Posterior vena cava (tissue), 2 donors: ENCODE data around the gene SLC22A15. TPM values are rescaled to one million over a fixed set of nuclear protein-coding genes. Genes with fewer than 3 reads are reported as not detected.
"Not testable (repeated sequence)": the region's sequence is repeated elsewhere in the genome, so short reads cannot be mapped to it uniquely, and the experiment has no call there.

Source experiments
- DNase-seq: peaks from one replicate; pipeline ENCODE4 v3.0.0-alpha.2; 2020; ENCODE audit warnings: low spot score
- intact Hi-C, 2 donors: fragments of 100-400 bp; cut with DNase I; formaldehyde crosslinking; loops; one replicate each; pipeline versions ENCODE4 v1.14.1 to v1.14.2; 2022 to 2023
- total RNA-seq, 2 donors: library from RNA; stranded (reverse); fragmentation: NEBNext Ultra II Directional; extraction: Animal tissue kit (Norgen Biotek cat#: 25700); gene quantifications; one replicate each; pipeline ENCODE4 v1.2.1, GENCODE V29; 2021
- donor health status: DM: yes; HTN: yes; CAD: no.
- donor health status: DM: yes; HTN: yes; CAD: no.

Gene SLC22A15
- total RNA-seq, 2 donors from 2014 or later: 3.1 to 6.1 TPM

GRCh38 chr1:115978292-115978941 lies 2.1 kb downstream of the SLC22A15 start:
- intact Hi-C loops: no loop called here
- no peak for DNase-seq

DNA sequence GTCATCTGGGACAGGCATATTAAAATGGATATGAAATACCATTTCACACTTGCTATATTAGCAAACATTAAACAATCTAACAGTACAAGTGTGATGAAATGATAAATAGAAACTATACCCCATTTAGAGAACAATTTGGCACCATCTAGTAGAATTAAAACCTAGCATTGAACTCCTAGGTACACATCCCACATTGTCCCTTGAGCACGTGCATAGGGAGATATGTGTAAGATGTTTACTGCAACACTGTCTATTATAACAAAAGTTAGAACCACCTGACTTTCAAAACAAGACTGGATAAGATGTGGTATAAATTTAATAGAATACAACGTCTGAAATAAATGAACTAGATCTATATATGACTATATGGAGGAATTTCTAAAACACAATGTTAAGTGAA lies 3.8 kb downstream of the SLC22A15 start:
- intact Hi-C loops: no loop called here
- DNase-seq: no peak

DNA sequence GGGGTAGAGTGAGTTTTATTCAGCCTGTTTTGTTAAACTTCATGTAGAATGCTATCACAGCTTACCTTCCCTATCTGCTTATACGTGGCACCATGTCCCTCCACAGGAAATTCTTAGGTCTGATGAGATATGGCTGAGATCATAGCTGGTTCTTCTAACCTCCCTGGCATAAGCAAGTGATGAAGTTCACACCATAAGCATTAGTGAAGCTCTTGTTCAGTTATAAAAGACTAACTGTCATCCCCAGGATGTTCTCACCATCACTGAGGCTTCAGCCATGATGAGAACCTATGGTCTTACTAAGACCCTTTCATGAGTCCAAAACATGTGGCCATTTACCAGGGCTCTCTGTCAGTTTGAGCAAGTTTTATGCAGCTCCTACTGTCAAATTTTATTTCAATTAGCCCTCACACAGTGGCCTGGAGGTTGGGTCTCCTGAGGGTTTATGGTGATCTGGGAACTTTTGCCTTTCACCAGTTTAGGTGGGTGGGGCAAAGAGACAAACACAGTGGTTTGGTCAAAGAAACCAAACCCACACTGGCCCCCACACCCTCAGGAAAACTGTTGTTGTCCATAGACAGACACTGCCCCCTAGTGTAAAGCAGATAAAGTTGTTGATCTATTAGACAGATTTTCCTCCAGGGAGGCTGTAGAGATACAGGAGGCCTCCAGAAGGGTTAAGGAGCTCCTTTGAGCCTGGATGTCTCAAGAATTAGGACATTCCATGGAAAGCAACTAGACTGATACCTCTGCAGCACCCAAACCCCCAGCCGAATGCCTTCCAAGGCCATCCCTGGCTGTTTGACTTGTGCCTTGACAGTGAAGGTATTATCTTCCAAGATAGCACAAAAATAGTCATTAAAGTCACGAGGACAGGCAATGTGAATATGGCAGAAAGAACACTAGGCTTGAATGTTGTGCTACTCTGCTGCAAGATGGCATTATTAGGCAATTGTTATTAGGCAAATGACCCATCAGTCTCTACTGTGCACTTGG lies 5.0 kb downstream of the SLC22A15 start:
- DNase-seq: no peak
- intact Hi-C loops: no loop called here

DNA sequence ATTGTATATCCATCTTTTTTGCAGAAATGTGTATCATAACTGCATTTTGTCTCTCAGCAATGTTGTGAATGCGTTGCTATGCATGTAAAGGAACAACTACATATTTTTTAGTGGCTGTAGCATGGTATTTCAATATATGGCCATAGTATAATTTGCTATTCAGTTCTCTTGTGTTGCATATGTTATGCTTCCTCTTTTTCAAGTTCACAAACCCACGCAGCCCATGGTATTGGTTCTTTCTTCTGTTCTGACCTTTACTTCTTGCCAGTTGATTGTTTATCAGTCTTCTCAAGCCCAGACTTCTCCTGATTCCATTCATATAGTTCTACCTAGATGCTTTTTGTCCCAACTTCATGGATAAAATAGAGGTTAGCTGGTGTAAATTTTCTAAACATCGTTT lies 6.1 kb downstream of the SLC22A15 start:
- DNase-seq: no peak
- intact Hi-C loops: loop anchor here in 1 of 2 donors (1.0 kb wide), 1 partner anchor 40 kb away; no protein-coding TSS in a partner anchor

GRCh38 chr1:115983584-115983983 lies 7.3 kb downstream of the SLC22A15 start:
- DNase-seq: no peak
- intact Hi-C loops: no loop called here

DNA sequence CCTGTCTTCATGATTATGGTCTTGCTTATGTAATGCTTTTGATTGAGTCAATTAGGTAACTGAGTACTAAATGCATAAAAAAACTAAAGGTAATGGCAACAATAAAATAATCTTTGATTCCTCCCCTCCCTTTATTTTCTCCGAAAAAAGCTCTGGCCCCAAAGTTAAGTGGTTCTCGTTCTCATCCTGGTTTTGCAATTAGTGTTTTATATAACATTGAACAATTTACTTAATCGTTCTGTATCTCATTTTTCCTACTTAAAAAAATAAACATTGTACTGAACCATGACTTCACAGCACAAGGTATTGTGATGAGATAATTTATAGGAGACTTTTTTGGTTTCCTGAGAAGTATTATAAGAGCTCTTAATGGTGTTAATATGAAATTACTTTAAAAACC lies 11.3 kb downstream of the SLC22A15 start:
- intact Hi-C loops: no loop called here
- DNase-seq: no peak

GRCh38 chr1:115988953-115989352 lies 12.6 kb downstream of the SLC22A15 start:
- intact Hi-C loops: no loop called here
- no peak for DNase-seq

DNA sequence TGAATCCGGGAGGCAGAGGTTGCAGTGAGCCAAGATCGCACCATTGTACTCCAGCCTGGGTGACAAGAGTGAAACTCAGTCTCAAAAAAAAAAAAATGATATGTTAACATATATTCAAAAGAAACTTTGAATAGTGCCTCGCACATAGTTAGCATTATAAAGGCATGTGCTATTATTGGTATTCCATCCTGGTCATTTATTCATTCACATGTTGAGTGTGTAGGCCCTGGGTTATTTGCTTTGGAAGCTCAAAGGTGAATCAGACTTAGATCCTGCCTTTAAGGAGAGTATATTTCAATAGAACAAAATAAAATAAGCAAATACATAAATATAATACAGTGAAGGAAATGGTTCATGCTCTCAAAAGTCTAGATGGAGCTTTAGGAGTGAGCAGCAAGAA lies 13.4 kb downstream of the SLC22A15 start:
- DNase-seq: no peak
- intact Hi-C loops: no loop called here

DNA sequence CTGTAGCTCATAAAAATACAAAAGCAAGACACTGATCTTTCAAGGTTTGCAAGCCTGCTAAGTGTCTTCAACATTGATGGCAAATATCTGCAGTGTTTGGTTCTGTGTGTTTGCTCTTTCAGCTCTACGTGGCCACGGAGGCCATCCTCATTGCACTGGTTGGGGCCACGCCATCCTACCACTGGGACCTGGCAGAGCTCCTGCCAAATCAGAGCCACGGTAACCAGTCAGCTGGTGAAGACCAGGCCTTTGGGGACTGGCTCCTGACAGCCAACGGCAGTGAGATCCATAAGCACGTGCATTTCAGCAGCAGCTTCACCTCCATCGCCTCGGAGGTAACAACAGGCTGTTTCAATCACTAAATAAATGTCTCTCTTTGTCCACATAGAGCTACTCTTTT lies 15.6 kb downstream of the SLC22A15 start:
- DNase-seq: no peak
- intact Hi-C loops: no loop called here

DNA sequence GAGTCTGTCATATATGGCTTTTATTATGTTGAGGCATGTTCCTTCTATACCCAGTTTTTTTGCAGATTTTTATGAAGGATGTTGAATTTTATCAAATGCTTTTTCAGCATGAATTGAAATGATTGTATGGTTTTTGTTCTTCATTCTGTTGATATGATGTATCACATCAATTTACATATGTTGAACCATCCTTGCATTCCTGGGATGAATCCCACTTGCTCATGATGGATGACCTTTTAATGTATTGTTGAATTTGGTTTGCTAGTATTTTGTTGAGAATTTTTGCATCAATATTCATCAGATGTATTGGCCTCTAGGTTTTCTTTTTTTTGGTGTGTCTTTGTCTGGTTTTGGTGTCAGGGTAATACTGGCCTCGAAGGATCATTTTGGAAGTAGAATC lies 21.6 kb downstream of the SLC22A15 start:
- intact Hi-C loops, DNase-seq: not testable (repeated sequence)

DNA sequence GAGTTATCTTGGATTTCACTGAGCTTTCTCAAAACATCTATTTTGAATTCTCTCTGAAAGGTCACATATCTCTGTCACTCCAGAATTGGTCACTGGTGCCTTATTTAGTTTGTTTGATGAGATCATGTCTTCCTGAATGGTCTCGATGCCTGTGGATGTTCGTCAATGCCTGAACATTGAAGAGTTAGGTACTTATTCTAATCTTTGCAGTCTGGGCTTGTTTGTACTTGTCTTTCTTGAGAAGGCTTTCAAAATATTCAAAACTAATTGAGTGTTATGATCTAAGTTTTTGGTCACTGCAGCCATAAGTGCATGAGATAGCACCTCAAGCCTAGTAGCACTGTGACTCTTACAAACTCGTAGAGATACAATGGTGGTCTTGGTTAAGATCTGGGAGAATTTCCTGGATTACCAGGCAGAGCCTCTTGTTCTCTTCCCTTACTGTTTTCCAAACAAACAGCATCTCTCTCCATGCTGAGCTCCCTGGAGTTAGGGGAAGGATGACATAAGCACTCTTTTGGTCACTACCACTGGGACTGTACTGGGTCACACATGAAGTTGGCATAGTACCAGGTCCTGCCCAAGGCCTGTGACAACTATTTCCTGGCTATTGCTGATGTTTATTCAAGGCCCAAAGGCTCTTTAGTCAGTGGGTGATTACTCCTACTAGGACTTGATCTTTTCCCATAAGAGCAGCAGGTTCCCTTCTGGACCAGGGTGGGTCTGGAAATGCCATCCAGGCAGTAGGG lies 25.6 kb downstream of the SLC22A15 start:
- DNase-seq: no peak
- intact Hi-C loops: no loop called here

GRCh38 chr1:116002781-116003420 lies 26.6 kb downstream of the SLC22A15 start:
- DNase-seq: no peak
- intact Hi-C loops: no loop called here

DNA sequence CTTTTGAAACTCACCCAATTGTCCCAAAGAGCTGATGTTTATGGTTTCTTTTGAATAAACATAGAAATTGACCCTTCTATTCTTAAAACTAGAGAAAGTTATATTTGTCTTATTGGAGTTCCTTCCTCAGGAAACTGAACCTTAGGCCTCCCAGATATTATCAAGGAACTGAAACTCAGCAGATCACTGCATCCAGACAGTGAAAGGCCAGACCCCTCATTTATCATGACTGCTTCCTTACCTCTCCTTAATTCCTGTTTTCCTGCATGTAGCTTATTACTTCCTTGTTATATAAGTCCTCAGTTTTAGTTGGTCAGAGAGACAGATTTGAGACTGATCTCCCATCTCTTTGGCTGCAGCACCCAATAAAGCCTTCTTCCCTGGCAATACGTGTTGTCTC lies 27.5 kb downstream of the SLC22A15 start:
- intact Hi-C loops: no loop called here
- DNase-seq: no peak

DNA sequence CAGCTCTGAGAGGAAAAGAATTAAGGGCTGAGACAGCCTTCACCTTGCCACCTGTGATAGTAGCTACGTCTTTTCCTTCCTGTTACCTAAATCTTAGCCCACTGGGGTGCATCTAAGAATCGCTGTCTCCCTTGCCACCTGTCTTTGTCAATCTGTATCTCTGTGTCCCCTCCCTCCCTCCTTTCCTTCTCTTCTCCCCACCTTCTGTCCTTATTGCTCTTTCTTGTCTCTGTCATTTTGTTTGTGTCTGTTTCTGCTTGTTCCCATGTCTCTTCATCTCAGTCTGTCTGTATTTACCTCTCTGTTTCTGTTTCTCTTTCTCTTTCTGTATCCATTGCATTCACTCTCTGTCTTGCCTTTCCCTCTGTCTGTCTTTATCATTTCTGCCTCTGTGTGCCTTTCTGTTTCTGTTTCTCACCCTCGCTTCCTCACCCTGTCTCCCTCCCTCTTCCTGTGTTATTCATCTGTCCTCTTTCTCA lies 30.2 kb downstream of the SLC22A15 start:
- no peak for DNase-seq
- intact Hi-C loops: no loop called here

GRCh38 chr1:116008656-116009390 lies 32.5 kb downstream of the SLC22A15 start:
- no peak for DNase-seq
- intact Hi-C loops: no loop called here

DNA sequence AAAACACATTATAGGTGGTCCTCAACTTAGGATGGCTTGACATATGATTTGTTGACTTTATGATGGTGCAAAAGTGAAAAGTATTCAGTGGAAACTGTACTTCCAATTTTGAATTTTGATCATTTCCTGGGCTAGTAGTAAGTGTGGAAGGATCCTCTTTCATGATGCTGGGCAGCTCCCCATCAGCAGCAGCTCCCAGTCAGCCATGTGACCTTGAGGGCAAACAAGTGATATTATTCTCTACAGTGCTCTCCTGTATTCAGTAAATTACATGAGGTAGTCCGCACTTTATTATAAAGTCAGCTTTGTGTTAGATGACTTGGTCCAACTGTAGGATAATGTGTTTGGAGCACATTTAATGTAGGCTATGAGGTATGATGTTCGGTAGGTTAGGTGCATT lies 36.4 kb downstream of the SLC22A15 start:
- no peak for DNase-seq
- intact Hi-C loops: loop anchor here in 1 of 2 donors (10.0 kb wide), 1 partner anchor 1592 kb away; the partner anchor contains the start of gene TENT5C

DNA sequence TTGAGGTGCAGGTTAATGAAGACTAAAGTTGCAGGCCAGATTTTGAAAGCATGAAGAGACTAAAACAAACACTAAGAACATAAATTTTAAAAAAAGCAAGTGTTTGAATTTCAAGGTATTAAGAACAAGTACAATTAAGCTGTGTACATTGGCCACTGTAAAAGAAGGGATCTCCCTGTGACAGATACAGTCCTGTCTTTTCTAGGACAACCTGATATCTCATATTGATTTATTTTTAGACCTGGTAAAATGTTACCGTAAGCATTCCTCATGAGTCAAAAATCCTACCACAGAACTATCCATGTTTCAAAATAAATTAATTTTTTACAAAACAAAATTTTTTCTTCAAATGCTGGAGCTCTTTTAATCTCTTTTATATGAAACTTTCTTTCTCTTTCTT lies 39.4 kb downstream of the SLC22A15 start:
- DNase-seq: no peak
- intact Hi-C loops: loop anchor here in 1 of 2 donors (10.0 kb wide), 1 partner anchor 1589 kb away; the partner anchor contains the start of gene TENT5C

- no peak for DNase-seq
- intact Hi-C loops: loop anchor here in 1 of 2 donors (10.0 kb wide), 1 partner anchor 1587 kb away; the partner anchor contains the start of gene TENT5C
Observed at GRCh38 chr1:116018007-116018406, 41.7 kb downstream of the SLC22A15 start.
